ENCODE data around the gene FAAH. TPM values are rescaled to one million over a fixed set of nuclear protein-coding genes. Genes with fewer than 3 reads are reported as not detected.

FAAH gene
- total RNA-seq, 4 donors from 2014 or later: 103 to 199 (median 152) TPM

GRCh38 chr1:46434358-46434757 lies 40.2 kb downstream of the FAAH start:
- Histone ChIP-seq H3K36me3 (no peaks in the 10 kb centered on the region), H3K27ac (no peak overlapping the region), H3K27me3 (no peaks in the 10 kb centered on the region), H3K9me3 (no peaks in the 10 kb centered on the region), H3K4me1 (no peaks in the 10 kb centered on the region), H3K4me3 (replicated peaks in 1 of 3) (no peak overlapping the region)
- DNase-seq: no peak
- intact Hi-C loops (cut with DNase I): no loop called here
- TF ChIP-seq CTCF (IDR thresholded peaks at IDR 0.05) (no peak), POLR2A (IDR thresholded peaks at IDR 0.05) (no peak)
- 90 to 98% methylated on average over 3 of the region's 3 CpGs for WGBS, 2 donors

- no peaks in the 10 kb centered on the region for H3K4me1 ChIP-seq
- no peaks in the 10 kb centered on the region for H3K27me3 ChIP-seq
- WGBS, 2 donors: 100% methylated on average over 1 of the region's 1 CpG
- H3K4me3 ChIP-seq (replicated peaks in 1 of 3): no peak overlapping the region
- no peaks in the 10 kb centered on the region for H3K36me3 ChIP-seq
- H3K27ac ChIP-seq: no peak overlapping the region
- intact Hi-C loops (cut with DNase I): no loop called here
- no peak for TF ChIP-seq POLR2A (IDR thresholded peaks at IDR 0.05)
- DNase-seq: no peak
- no peaks in the 10 kb centered on the region for H3K9me3 ChIP-seq
These were observed 42.7 kb downstream of the FAAH start for GRCh38 chr1:46436844-46437243.

GRCh38 chr1:46437723-46438122 lies 43.6 kb downstream of the FAAH start:
- intact Hi-C loops (cut with DNase I): no loop called here
- TF ChIP-seq POLR2A (IDR thresholded peaks at IDR 0.05): no peak
- TF ChIP-seq CTCF (IDR thresholded peaks at IDR 0.05): no peak
- H3K4me1 ChIP-seq: no peaks in the 10 kb centered on the region
- 71 to 82% methylated on average over 4 of the region's 4 CpGs for WGBS, 2 donors
- H3K36me3 ChIP-seq: no peaks in the 10 kb centered on the region
- H3K9me3 ChIP-seq: no peaks in the 10 kb centered on the region
- no peak for DNase-seq
- H3K27me3 ChIP-seq: no peaks in the 10 kb centered on the region
- H3K4me3 ChIP-seq (replicated peaks in 1 of 3): no peak overlapping the region
- H3K27ac ChIP-seq: no peak overlapping the region

GRCh38 chr1:46438346-46438745 lies 44.2 kb downstream of the FAAH start:
- WGBS, 2 donors: 83 to 89% methylated on average over 6 of the region's 6 CpGs
- TF ChIP-seq POLR2A (IDR thresholded peaks at IDR 0.05) (no peak), CTCF (IDR thresholded peaks at IDR 0.05) (no peak)
- Histone ChIP-seq H3K27ac (no peak overlapping the region), H3K27me3 (no peaks in the 10 kb centered on the region), H3K4me3 (replicated peaks in 1 of 3) (no peak overlapping the region), H3K4me1 (no peaks in the 10 kb centered on the region), H3K9me3 (no peaks in the 10 kb centered on the region), H3K36me3 (no peaks in the 10 kb centered on the region)
- intact Hi-C loops (cut with DNase I): no loop called here
- no peak for DNase-seq

- no peaks in the 10 kb centered on the region for H3K36me3 ChIP-seq
- DNase-seq: no peak
- no peaks in the 10 kb centered on the region for H3K9me3 ChIP-seq
- no peak overlapping the region for H3K27ac ChIP-seq
- no peak overlapping the region for H3K4me3 ChIP-seq (replicated peaks in 1 of 3)
- no peaks in the 10 kb centered on the region for H3K27me3 ChIP-seq
- TF ChIP-seq CTCF (IDR thresholded peaks at IDR 0.05): no peak
- no peak for TF ChIP-seq POLR2A (IDR thresholded peaks at IDR 0.05)
- 88 to 100% methylated on average over 1 to 2 of the region's 2 CpGs for WGBS, 2 donors
- no peaks in the 10 kb centered on the region for H3K4me1 ChIP-seq
- intact Hi-C loops (cut with DNase I): no loop called here
These were observed 46.4 kb downstream of the FAAH start for GRCh38 chr1:46440478-46440877.
